H1 (cell line): ENCODE results near the gene ACTC1. TPM values are rescaled to one million over a fixed set of nuclear protein-coding genes. Genes with fewer than 3 reads are reported as not detected.

Experiments
- CTCF ChIA-PET: fragments of 300-600 bp; sonication (Branson Sonifier 250); formaldehyde crosslinking; loops from one replicate; lab custom pipeline; 2021; ENCODE audit not compliant: partially characterized antibody; lab: Charles Lee
- POLR2A ChIA-PET: fragments of 300-600 bp; sonication (Branson Sonifier 250); formaldehyde crosslinking; loops from one replicate; lab custom pipeline; 2021; ENCODE audit warnings: inconsistent platforms; ENCODE audit not compliant: partially characterized antibody; lab: Charles Lee
- DNase-seq, 2 experiments: peaks; one replicate each; pipeline versions ENCODE4 v3.0.0 to v3.0.0-alpha.2; 2010 to 2022; ENCODE audit warnings: low spot score in 2 of 2, low read depth in 1 of 2, mixed read lengths in 1 of 2
- FAIRE-seq: peaks from 2 replicates; lab custom pipeline; 2011; peaks lifted over from hg19 to GRCh38; lab: Jason Lieb, UNC
- H2AFZ ChIP-seq: 2 replicates; pipeline ENCODE4 v1.8.1; 2012; ENCODE audit warnings: low read length, inconsistent platforms
- H2AK5ac ChIP-seq: 2 replicates; pipeline ENCODE4 v1.6.1; 2013; ENCODE audit warnings: low read depth, low read length
- H2BK120ac ChIP-seq: replicated peaks from 2 replicates; pipeline ENCODE3; 2013; ENCODE audit warnings: low read depth, low read length, inconsistent platforms
- H2BK12ac ChIP-seq: 2 replicates; pipeline ENCODE4 v1.6.1; 2013; ENCODE audit warnings: low read depth, low read length
- H2BK15ac ChIP-seq: 2 replicates; pipeline ENCODE4 v1.6.1; 2013; ENCODE audit warnings: low read length
- H2BK20ac ChIP-seq: 2 replicates; pipeline ENCODE4 v1.6.1; 2013; ENCODE audit warnings: low read length
- H2BK5ac ChIP-seq: 2 replicates; pipeline ENCODE4 v1.6.1; 2013; ENCODE audit warnings: low read depth, low read length
- H3K14ac ChIP-seq: 2 replicates; pipeline ENCODE4 v1.6.1; 2013; ENCODE audit warnings: inconsistent platforms; ENCODE audit not compliant: insufficient read length
- H3K18ac ChIP-seq: 2 replicates; pipeline ENCODE4 v1.6.1; 2013; ENCODE audit warnings: low read length; ENCODE audit errors: extremely low read depth
- H3K23ac ChIP-seq: 2 replicates; pipeline ENCODE4 v1.6.1; 2013; ENCODE audit warnings: inconsistent platforms; ENCODE audit not compliant: insufficient read length
- H3K23me2 ChIP-seq: 2 replicates; pipeline ENCODE4 v1.6.1; 2013; ENCODE audit warnings: low read depth, low read length
- H3K27ac ChIP-seq: 2 replicates; pipeline ENCODE4 v1.6.1; 2011; ENCODE audit warnings: low read depth, low read length, inconsistent platforms
- H3K27me3 ChIP-seq, 4 experiments: replicated peaks in 1 of 4; 1 replicate in 1 of 4; 2 replicates in 3 of 4; pipeline versions ENCODE4 v1.6.1 to v1.8.1; 2011 to 2013; ENCODE audit warnings: low read length in 3 of 4, mild to moderate bottlenecking in 3 of 4, inconsistent platforms in 2 of 4, mixed read lengths in 2 of 4, moderate library complexity in 1 of 4; ENCODE audit not compliant: control insufficient read depth in 3 of 4, insufficient read depth in 3 of 4; ENCODE audit errors: extremely low read depth in 1 of 4
- H3K36me3 ChIP-seq, 4 experiments: 2 replicates each; pipeline versions ENCODE4 v1.6.1 to v1.8.1; 2011 to 2013; ENCODE audit warnings: mild to moderate bottlenecking in 4 of 4, low read length in 3 of 4, moderate library complexity in 2 of 4, control low read depth in 1 of 4, inconsistent platforms in 1 of 4; ENCODE audit not compliant: insufficient read depth in 4 of 4, control insufficient read depth in 2 of 4
- H3K4ac ChIP-seq: replicated peaks from 2 replicates; pipeline ENCODE3; 2013; ENCODE audit warnings: low read length, low read depth, mixed read lengths, inconsistent platforms; ENCODE audit not compliant: insufficient read length
- H3K4me1 ChIP-seq, 4 experiments: replicated peaks in 1 of 4; 1 replicate in 1 of 4; 2 replicates in 3 of 4; pipeline versions ENCODE4 v1.6.1 to v1.8.1; 2011 to 2013; ENCODE audit warnings: low read length in 3 of 4, inconsistent platforms in 2 of 4, mixed read lengths in 1 of 4; ENCODE audit not compliant: insufficient read depth in 4 of 4, control insufficient read depth in 3 of 4
- H3K4me2 ChIP-seq, 2 experiments: 2 replicates each; pipeline versions ENCODE4 v1.6.1 to v1.8.1; 2011 to 2013; ENCODE audit warnings: low read depth in 2 of 2, low read length in 2 of 2, control low read depth in 1 of 2, inconsistent platforms in 1 of 2, mild to moderate bottlenecking in 1 of 2; ENCODE audit not compliant: insufficient read depth in 1 of 2
- H3K4me3 ChIP-seq, 4 experiments: fragments of 200-600, 300-600 bp in 1 of 4; sonication (generic), shearing (Covaris generic), sonication (Bioruptor Twin) in 1 of 4; 2 replicates each; pipeline versions ENCODE4 v1.5.1 to v1.8.1; 2011 to 2016; ENCODE audit warnings: low read length in 4 of 4, low read depth in 3 of 4, control low read depth in 2 of 4, inconsistent platforms in 2 of 4, mild to moderate bottlenecking in 2 of 4, mixed read lengths in 1 of 4, moderate library complexity in 1 of 4; ENCODE audit not compliant: insufficient read depth in 2 of 4; ENCODE audit errors: extremely low read depth in 1 of 4
- H3K56ac ChIP-seq: replicated peaks from 2 replicates; pipeline ENCODE3; 2013; ENCODE audit warnings: low read depth, mild to moderate bottlenecking, mixed read lengths, low read length, inconsistent platforms; ENCODE audit not compliant: insufficient read length
- H3K79me1 ChIP-seq: 2 replicates; pipeline ENCODE4 v1.6.1; 2013; ENCODE audit warnings: low read depth, low read length, control low read depth
- H3K79me2 ChIP-seq, 2 experiments: 2 replicates each; pipeline versions ENCODE4 v1.6.1 to v1.8.1; 2012 to 2013; ENCODE audit warnings: low read length in 2 of 2, mild to moderate bottlenecking in 2 of 2, inconsistent platforms in 1 of 2; ENCODE audit not compliant: insufficient read depth in 2 of 2, control insufficient read depth in 1 of 2
- H3K9ac ChIP-seq, 4 experiments: replicated peaks in 1 of 4; 1 replicate in 1 of 4; 2 replicates in 3 of 4; pipeline versions ENCODE4 v1.6.1 to v1.8.1; 2011 to 2013; ENCODE audit warnings: low read depth in 3 of 4, low read length in 3 of 4, control low read depth in 2 of 4, mild to moderate bottlenecking in 2 of 4, moderate library complexity in 2 of 4, inconsistent platforms in 1 of 4; ENCODE audit errors: extremely low read depth in 1 of 4
- H3K9me3 ChIP-seq, 2 experiments: 2 replicates each; pipeline versions ENCODE4 v1.6.1 to v1.8.1; 2012 to 2013; ENCODE audit warnings: mild to moderate bottlenecking in 2 of 2, moderate library complexity in 2 of 2, control low read depth in 1 of 2, inconsistent platforms in 1 of 2, low read depth in 1 of 2, low read length in 1 of 2, mixed read lengths in 1 of 2; ENCODE audit not compliant: insufficient read depth in 2 of 2
- H4K20me1 ChIP-seq, 2 experiments: replicated peaks in 1 of 2; 2 replicates each; pipeline versions ENCODE3 to v1.8.1; 2011 to 2013; ENCODE audit warnings: inconsistent platforms in 2 of 2, low read length in 2 of 2, mild to moderate bottlenecking in 1 of 2; ENCODE audit not compliant: insufficient read depth in 2 of 2, control insufficient read depth in 1 of 2
- H4K5ac ChIP-seq: 2 replicates; pipeline ENCODE4 v1.6.1; 2013; ENCODE audit warnings: low read length, low read depth, mixed read lengths, inconsistent platforms; ENCODE audit not compliant: insufficient read length
- H4K8ac ChIP-seq: 2 replicates; pipeline ENCODE4 v1.8.0; 2013; ENCODE audit warnings: mild to moderate bottlenecking, moderate library complexity, low read length, inconsistent platforms; ENCODE audit not compliant: insufficient read depth; ENCODE audit errors: extremely low read depth
- H4K91ac ChIP-seq: replicated peaks from 2 replicates; pipeline ENCODE3; 2013; ENCODE audit warnings: low read length, mixed read lengths, inconsistent platforms; ENCODE audit not compliant: insufficient read length
- CBX5 ChIP-seq: fragments of 300-800, 300-1000 bp; sonication (generic); IDR thresholded peaks from 2 replicates; pipeline ENCODE4 v1.7.1; 2016; ENCODE audit warnings: antibody characterized with exemption, low read length, low read depth
- CBX8 ChIP-seq: fragments of 300-800, 300-1000 bp; sonication (generic); IDR thresholded peaks from 2 replicates; pipeline ENCODE4 v1.7.1; 2016; ENCODE audit warnings: low read depth, low read length, borderline replicate concordance
- EGR1 ChIP-seq: IDR thresholded peaks from 2 replicates; pipeline ENCODE4 v1.6.1; 2011; ENCODE audit warnings: low read depth, low read length, borderline replicate concordance
- EZH2 ChIP-seq: fragments of 200-600 bp; sonication (generic); IDR thresholded peaks from 2 replicates; pipeline ENCODE4 v1.7.1; 2012; ENCODE audit warnings: low read depth, mild to moderate bottlenecking, moderate library complexity, low read length, inconsistent platforms; ENCODE audit not compliant: severe bottlenecking
- MAX ChIP-seq: IDR thresholded peaks from 2 replicates; pipeline ENCODE4 v1.6.1; 2012; ENCODE audit warnings: inconsistent platforms
- NANOG ChIP-seq: IDR thresholded peaks from 2 replicates; pipeline ENCODE4 v1.6.1; 2011; ENCODE audit warnings: low read length, low read depth, mild to moderate bottlenecking, inconsistent platforms; ENCODE audit not compliant: insufficient read depth, poor library complexity, severe bottlenecking
- POLR2AphosphoS5 ChIP-seq: IDR thresholded peaks from 2 replicates; pipeline ENCODE4 v1.6.1; 2011; ENCODE audit warnings: low read depth, low read length
- POU5F1 ChIP-seq: IDR thresholded peaks from 2 replicates; pipeline ENCODE4 v1.6.1; 2011; ENCODE audit warnings: low read depth, mild to moderate bottlenecking, low read length, moderate library complexity
- RNF2 ChIP-seq: fragments of 200-900, 300-1000 bp; sonication (generic); IDR thresholded peaks from 2 replicates; pipeline ENCODE4 v1.7.1; 2016; ENCODE audit warnings: borderline replicate concordance, low read depth, mild to moderate bottlenecking, antibody characterized with exemption, low read length; ENCODE audit not compliant: poor library complexity, severe bottlenecking; ENCODE audit errors: missing control alignments
- RXRA ChIP-seq: IDR thresholded peaks from 2 replicates; pipeline ENCODE4 v1.6.1; 2011; ENCODE audit warnings: low read depth, mild to moderate bottlenecking, low read length, moderate library complexity; ENCODE audit not compliant: insufficient read depth
- SAP30 ChIP-seq: fragments of 300-600 bp; sonication (generic); IDR thresholded peaks from 2 replicates; pipeline ENCODE4 v1.7.1; 2012; ENCODE audit warnings: low read length, moderate library complexity, mild to moderate bottlenecking, inconsistent platforms; ENCODE audit not compliant: insufficient read depth, insufficient replicate concordance
- SRF ChIP-seq: IDR thresholded peaks from 2 replicates; pipeline ENCODE4 v1.6.1; 2011; ENCODE audit warnings: mild to moderate bottlenecking, low read depth, low read length, moderate library complexity
- TBP ChIP-seq: IDR thresholded peaks from 2 replicates; pipeline ENCODE4 v1.6.1; 2011; ENCODE audit warnings: low read depth, low read length, improper control_type of control experiment
- WGBS, 2 experiments: shearing (Covaris generic) in 1 of 2; methylation state at CpG; one replicate each; pipeline versions ENCODE4 v1.1.6 to v1.1.7; 2013 to 2015; ENCODE audit warnings: low lambda C conversion rate in 2 of 2, mixed read lengths in 2 of 2, inconsistent platforms in 1 of 2, low coverage in 1 of 2, missing lambda C conversion rate in 1 of 2; ENCODE audit not compliant: insufficient replicate concordance in 2 of 2, insufficient coverage in 1 of 2, insufficient read length in 1 of 2; ENCODE audit errors: extremely low coverage in 1 of 2, missing lambda C conversion rate in 1 of 2; 5-methylcytosine and 5-hydroxymethylcytosine counted together
- polyA plus RNA-seq, 7 experiments: library from polyadenylated mRNA; depleted of rRNA in 3 of 7; stranded (reverse) in 5 of 7; unstranded in 2 of 7; fragments of >200 nt in 5 of 7; fragments of 200-250 nt in 2 of 7; gene quantifications; 1 replicate in 5 of 7; 2 replicates in 1 of 7; 4 replicates in 1 of 7; pipeline versions ENCODE4 v1.2.1 to v1.2.3, GENCODE V29; 2011 to 2013; ENCODE audit warnings: missing spikeins in 2 of 7, mixed read lengths in 2 of 7
- total RNA-seq: library from RNA; stranded (reverse); fragmentation: NEBNext Ultra II Directional; extraction: Animal tissue kit (Norgen Biotek cat#: 25700); gene quantifications from 2 replicates; pipeline ENCODE4 v1.2.1, GENCODE V29; 2021

Gene ACTC1
- total and polyA plus RNA-seq, 2 of the 8 experiments (the other 6 are each of a cell fraction or from before 2014, with no cell fraction given), result 37.6 to 90.0 TPM

GRCh38 chr15:34793901-34794300 is 1.4 kb downstream of the ACTC1 start:
- WGBS, 2 experiments, result 100% methylated on average over 2 of the region's 2 CpGs; no CpG with 5 or more reads in 1 of the 2 experiments
- no peak for TF ChIP-seq TBP
- no peak for TF ChIP-seq RNF2
- TF ChIP-seq POU5F1, result no peak
- no peak for TF ChIP-seq NANOG
- TF ChIP-seq POLR2AphosphoS5, result no peak
- TF ChIP-seq EGR1, result no peak
- TF ChIP-seq EZH2, result no peak
- TF ChIP-seq SRF, result no peak
- TF ChIP-seq SAP30, result no peak
- no peak for TF ChIP-seq RXRA
- no peak for TF ChIP-seq CBX8
- TF ChIP-seq MAX, result no peak
- no peak for TF ChIP-seq CBX5

More at GRCh38 chr15:34793901-34794300, 1.4 kb downstream of the ACTC1 start:
- Histone ChIP-seq H3K36me3 (peaks cover 0 to 14% (median 0%) of the 10 kb centered on the region in 4 experiments; a peak in 3 of 8 replicates), H4K5ac (no peak overlapping the region), H4K91ac (no peak overlapping the region), H3K79me1 (no peaks in the 10 kb centered on the region), H3K9me3 (no peaks in the 10 kb centered on the region), H3K18ac (no peak overlapping the region), H3K14ac (no peak overlapping the region), H2BK12ac (no peak overlapping the region), H3K23ac (no peak overlapping the region), H3K4me1 (peaks cover 4 to 7% (median 6%) of the 10 kb centered on the region in 4 experiments; a peak in 6 of 7 replicates), H4K20me1 (no peaks in the 10 kb centered on the region), H2BK15ac (no peak overlapping the region), H2BK20ac (no peak overlapping the region), H2BK5ac (no peak overlapping the region), H3K27ac (no peak overlapping the region), H4K8ac (no peak overlapping the region), H3K4ac (no peak overlapping the region), H3K9ac (no peak overlapping the region), H3K4me3 (no peak overlapping the region), H3K27me3 (peaks cover 2 to 28% (median 15%) of the 10 kb centered on the region in 4 experiments; a peak in 6 of 7 replicates), H3K4me2 (no peak overlapping the region; a peak in 1 of 4 replicates), H3K56ac (no peak overlapping the region), H2BK120ac (no peak overlapping the region), H2AK5ac (no peak overlapping the region), H2AFZ (no peak overlapping the region), H3K79me2 (no peaks in the 10 kb centered on the region), H3K23me2 (peaks cover 2% of the 10 kb centered on the region; the same call in 1 of the 2 replicates)
- FAIRE-seq (no peak), DNase-seq (no peak)
- ChIA-PET POLR2A (interaction anchor here (1.8 kb wide), 1 partner anchor 9 kb away, joined by 7 read pairs; no protein-coding TSS in a partner anchor), CTCF (interaction anchor here (1.0 kb wide), 2 partner anchors 9 to 85 kb away, joined by 3 to 4 read pairs; no protein-coding TSS in a partner anchor)
